Neural cell (in vitro differentiated cells): ENCODE results near the gene KCNJ4. TPM values are rescaled to one million over a fixed set of nuclear protein-coding genes. Genes with fewer than 3 reads are reported as not detected.
"Not testable (repeated sequence)": the region's sequence is repeated elsewhere in the genome, so short reads cannot be mapped to it uniquely, and the experiment has no call there.

Experiments used
- H2AFZ ChIP-seq: fragments of 200-600, 300-800 bp; sonication (generic), shearing (Covaris generic); 2 replicates; pipeline ENCODE4 v1.6.0; 2014; ENCODE audit warnings: low read depth, mild to moderate bottlenecking, antibody characterized with exemption, low read length, moderate library complexity
- H3F3A ChIP-seq: fragments of 200-600 bp; shearing (Covaris generic); 2 replicates; pipeline ENCODE4 v1.6.1; 2016; ENCODE audit warnings: mild to moderate bottlenecking, moderate library complexity, mixed read lengths, antibody characterized with exemption, low read length; ENCODE audit not compliant: insufficient read depth, poor library complexity, severe bottlenecking
- H3K27ac ChIP-seq: fragments of 200-600, 300-800 bp; sonication (generic), shearing (Covaris generic); 2 replicates; pipeline ENCODE4 v1.5.1; 2014; ENCODE audit warnings: mild to moderate bottlenecking, low read length, moderate library complexity
- H3K27me3 ChIP-seq: fragments of 300-800, 200-600 bp; sonication (generic), shearing (Covaris generic); 2 replicates; pipeline ENCODE4 v1.6.0; 2014; ENCODE audit warnings: mild to moderate bottlenecking, low read depth, low read length, moderate library complexity; ENCODE audit not compliant: insufficient read depth
- H3K36me3 ChIP-seq: fragments of 300-800, 200-600 bp; sonication (generic), shearing (Covaris generic); 2 replicates; pipeline ENCODE4 v1.5.1; 2014; ENCODE audit warnings: mild to moderate bottlenecking, antibody characterized with exemption, low read length, moderate library complexity; ENCODE audit not compliant: insufficient read depth
- H3K4me2 ChIP-seq: fragments of 300-800, 200-600 bp; sonication (generic), shearing (Covaris generic); 2 replicates; pipeline ENCODE4 v1.6.0; 2014; ENCODE audit warnings: mild to moderate bottlenecking, low read length
- H3K4me3 ChIP-seq: fragments of 300-800, 200-600 bp; sonication (generic), shearing (Covaris generic); 2 replicates; pipeline ENCODE4 v1.5.1; 2014; ENCODE audit warnings: mild to moderate bottlenecking, low read length, moderate library complexity
- H3K79me2 ChIP-seq: fragments of 200-600 bp; shearing (Covaris generic); replicated peaks from 2 replicates; pipeline ENCODE4 v1.6.0; 2014; ENCODE audit warnings: mild to moderate bottlenecking, low read length, moderate library complexity; ENCODE audit not compliant: insufficient read depth
- H3K9ac ChIP-seq: fragments of 300-800, 200-600 bp; sonication (generic), shearing (Covaris generic); 2 replicates; pipeline ENCODE4 v1.6.1; 2016; ENCODE audit warnings: mild to moderate bottlenecking, low read length, mixed read lengths
- H3K9me2 ChIP-seq: fragments of 200-600 bp; shearing (Covaris generic); 2 replicates; pipeline ENCODE4 v1.6.1; 2016; ENCODE audit warnings: mild to moderate bottlenecking, low read length, mixed read lengths; ENCODE audit not compliant: insufficient read depth
- H3K9me3 ChIP-seq: fragments of 200-600, 300-800 bp; sonication (generic), shearing (Covaris generic); 2 replicates; pipeline ENCODE4 v1.6.1; 2016; ENCODE audit warnings: mild to moderate bottlenecking, mixed run types, low read length, moderate library complexity, mixed read lengths
- H4K20me1 ChIP-seq: fragments of 200-600 bp; shearing (Covaris generic); 2 replicates; pipeline ENCODE4 v1.6.1; 2016; ENCODE audit warnings: mild to moderate bottlenecking, mixed run types; ENCODE audit not compliant: insufficient read depth
- CTCF ChIP-seq: fragments of 450-650 bp; IDR thresholded peaks from 2 replicates; pipeline ENCODE4 v1.5.1; 2014; ENCODE audit warnings: antibody characterized with exemption, mild to moderate bottlenecking, moderate library complexity; ENCODE audit not compliant: poor library complexity, severe bottlenecking
- EP300 ChIP-seq: fragments of 450-650 bp; conservative IDR thresholded peaks from 2 replicates; pipeline ENCODE4 v1.6.1; 2014; ENCODE audit warnings: antibody characterized with exemption, mild to moderate bottlenecking, moderate library complexity; ENCODE audit not compliant: poor library complexity, severe bottlenecking
- EZH2 ChIP-seq: fragments of 200-600, 300-800 bp; shearing (Covaris generic), sonication (generic); IDR thresholded peaks from 2 replicates; pipeline ENCODE4 v1.6.1; 2014; ENCODE audit warnings: antibody characterized with exemption, low read length, borderline replicate concordance, mild to moderate bottlenecking; ENCODE audit not compliant: insufficient read depth, poor library complexity, severe bottlenecking
- MXI1 ChIP-seq: fragments of 450-650 bp; conservative IDR thresholded peaks from 2 replicates; pipeline ENCODE4 v1.6.1; 2014; ENCODE audit warnings: antibody characterized with exemption, mild to moderate bottlenecking; ENCODE audit not compliant: poor library complexity, severe bottlenecking
- POLR2AphosphoS5 ChIP-seq: IDR thresholded peaks from 2 replicates; pipeline ENCODE4 v1.6.1; 2012
- RAD21 ChIP-seq: fragments of 450-650 bp; conservative IDR thresholded peaks from 2 replicates; pipeline ENCODE4 v1.6.1; 2014; ENCODE audit warnings: antibody characterized with exemption, mild to moderate bottlenecking, moderate library complexity
- SMC3 ChIP-seq: fragments of 450-650 bp; conservative IDR thresholded peaks from 2 replicates; pipeline ENCODE4 v1.6.1; 2014; ENCODE audit warnings: antibody characterized with exemption, mild to moderate bottlenecking, moderate library complexity; ENCODE audit not compliant: poor library complexity
- TAF1 ChIP-seq: IDR thresholded peaks from 2 replicates; pipeline ENCODE4 v1.6.1; 2012; ENCODE audit warnings: low read depth
- polyA plus RNA-seq: library from polyadenylated mRNA; depleted of rRNA; stranded (reverse); fragments of >200 nt; gene quantifications from 2 replicates; pipeline ENCODE4 v1.2.3, GENCODE V29; 2014
- TF ChIP-seq, protein P1 (sequence below): IDR thresholded peaks from 2 replicates; pipeline ENCODE4 v1.6.1; 2012; ENCODE audit warnings: borderline replicate concordance

KCNJ4 gene
- polyA plus RNA-seq, 1 donor from 2014 or later, result 1.7 TPM

DNA sequence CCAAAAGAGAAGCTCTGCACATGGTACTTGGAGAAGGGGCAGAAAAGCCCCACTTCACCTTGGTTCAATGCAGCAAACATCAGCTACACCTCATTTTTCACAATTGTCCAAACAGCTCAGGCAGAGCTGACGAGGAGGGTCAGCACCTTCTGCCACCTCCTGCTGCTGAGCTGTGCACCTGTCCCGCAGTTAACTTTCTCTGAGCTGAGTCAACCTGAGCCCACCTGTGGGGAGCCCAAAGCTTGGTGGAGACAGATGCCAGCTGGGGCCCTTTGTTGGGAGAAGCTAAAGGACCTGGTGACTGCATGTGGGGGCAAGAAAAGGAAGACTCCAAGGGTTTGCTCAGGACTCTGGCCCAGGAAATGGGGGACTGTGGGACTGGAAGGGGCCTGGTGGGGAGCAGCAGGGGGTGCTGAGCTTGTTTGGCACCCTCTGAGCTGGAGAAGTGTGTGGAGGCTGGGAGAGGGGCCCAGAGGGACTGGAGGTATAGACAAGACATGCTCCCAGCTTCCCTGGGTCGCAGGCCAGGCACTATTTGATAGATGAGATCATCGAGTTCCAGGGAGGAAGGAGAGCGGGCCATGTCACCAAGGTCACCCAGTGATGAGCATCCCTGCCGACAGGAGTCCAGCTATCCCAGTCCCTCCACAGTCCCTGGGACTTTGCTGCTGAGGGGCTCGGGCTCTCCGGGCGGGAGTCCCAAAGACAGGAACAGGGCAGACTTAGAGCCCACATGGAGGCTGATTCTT is 53.5 kb downstream of the KCNJ4 start:
- Histone ChIP-seq H3K9me2 (no peaks in the 10 kb centered on the region), H3K27ac (no peak overlapping the region), H3K79me2 (peaks cover 11% of the 10 kb centered on the region), H3K4me2 (no peak overlapping the region), H3F3A (no peaks in the 10 kb centered on the region), H2AFZ (no peak overlapping the region), H3K27me3 (no peaks in the 10 kb centered on the region), H3K9me3 (no peaks in the 10 kb centered on the region), H3K9ac (no peak overlapping the region), H4K20me1 (no peaks in the 10 kb centered on the region), H3K4me3 (no peak overlapping the region), H3K36me3 (no peaks in the 10 kb centered on the region)
- no peak for TF ChIP-seq POLR2AphosphoS5
- no peak for TF ChIP-seq TAF1
- TF ChIP-seq, protein P1, sequence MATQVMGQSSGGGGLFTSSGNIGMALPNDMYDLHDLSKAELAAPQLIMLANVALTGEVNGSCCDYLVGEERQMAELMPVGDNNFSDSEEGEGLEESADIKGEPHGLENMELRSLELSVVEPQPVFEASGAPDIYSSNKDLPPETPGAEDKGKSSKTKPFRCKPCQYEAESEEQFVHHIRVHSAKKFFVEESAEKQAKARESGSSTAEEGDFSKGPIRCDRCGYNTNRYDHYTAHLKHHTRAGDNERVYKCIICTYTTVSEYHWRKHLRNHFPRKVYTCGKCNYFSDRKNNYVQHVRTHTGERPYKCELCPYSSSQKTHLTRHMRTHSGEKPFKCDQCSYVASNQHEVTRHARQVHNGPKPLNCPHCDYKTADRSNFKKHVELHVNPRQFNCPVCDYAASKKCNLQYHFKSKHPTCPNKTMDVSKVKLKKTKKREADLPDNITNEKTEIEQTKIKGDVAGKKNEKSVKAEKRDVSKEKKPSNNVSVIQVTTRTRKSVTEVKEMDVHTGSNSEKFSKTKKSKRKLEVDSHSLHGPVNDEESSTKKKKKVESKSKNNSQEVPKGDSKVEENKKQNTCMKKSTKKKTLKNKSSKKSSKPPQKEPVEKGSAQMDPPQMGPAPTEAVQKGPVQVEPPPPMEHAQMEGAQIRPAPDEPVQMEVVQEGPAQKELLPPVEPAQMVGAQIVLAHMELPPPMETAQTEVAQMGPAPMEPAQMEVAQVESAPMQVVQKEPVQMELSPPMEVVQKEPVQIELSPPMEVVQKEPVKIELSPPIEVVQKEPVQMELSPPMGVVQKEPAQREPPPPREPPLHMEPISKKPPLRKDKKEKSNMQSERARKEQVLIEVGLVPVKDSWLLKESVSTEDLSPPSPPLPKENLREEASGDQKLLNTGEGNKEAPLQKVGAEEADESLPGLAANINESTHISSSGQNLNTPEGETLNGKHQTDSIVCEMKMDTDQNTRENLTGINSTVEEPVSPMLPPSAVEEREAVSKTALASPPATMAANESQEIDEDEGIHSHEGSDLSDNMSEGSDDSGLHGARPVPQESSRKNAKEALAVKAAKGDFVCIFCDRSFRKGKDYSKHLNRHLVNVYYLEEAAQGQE, result no peak
- no peak for TF ChIP-seq RAD21
- no peak for TF ChIP-seq CTCF
- no peak for TF ChIP-seq EP300
- TF ChIP-seq SMC3, result no peak
- no peak for TF ChIP-seq MXI1
- no peak for TF ChIP-seq EZH2

GRCh38 chr22:38400256-38400655 is 54.7 kb downstream of the KCNJ4 start:
- not testable (repeated sequence) for H3K9me2 ChIP-seq, H3F3A ChIP-seq, H3K27ac ChIP-seq, H4K20me1 ChIP-seq, H2AFZ ChIP-seq, H3K9ac ChIP-seq, H3K4me2 ChIP-seq, H3K4me3 ChIP-seq, H3K9me3 ChIP-seq, H3K27me3 ChIP-seq, H3K36me3 ChIP-seq
- H3K79me2 ChIP-seq, result peaks cover 11% of the 10 kb centered on the region
